Measurements from ENCODE around the gene KCND3. TPM values are rescaled to one million over a fixed set of nuclear protein-coding genes. Genes with fewer than 3 reads are reported as not detected.

Gene KCND3
- total and polyA plus RNA-seq, 4 donors, result 1.0 to 27.1 (median 6.1) TPM

GRCh38 chr1:111842411-111842810 is 147.1 kb downstream of the KCND3 start (continued):
- TF ChIP-seq CTCF (IDR thresholded peaks at IDR 0.05; ENCODE audit: low read depth, low read length, missing input control) (no peak), NR2F2 (IDR thresholded peaks at IDR 0.05) (no peak), YY1 (IDR thresholded peaks at IDR 0.05) (no peak)

GRCh38 chr1:111841746-111842145 is 147.7 kb downstream of the KCND3 start:
- Histone ChIP-seq H3K9me3 (ENCODE audit: control insufficient read depth in 4 of 4, low read length in 3 of 4) (no peaks in the 10 kb centered on the region), H3K4me3 (ENCODE audit: low read depth in 1 of 3, low read length in 3 of 3) (no peak overlapping the region), H3K36me3 (ENCODE audit: control insufficient read depth in 4 of 4, insufficient read depth in 3 of 4, low read depth in 1 of 4, low read length in 3 of 4) (no peaks in the 10 kb centered on the region), H3K27me3 (ENCODE audit: control insufficient read depth in 4 of 4, insufficient read depth in 4 of 4, low read length in 3 of 4) (no peaks in the 10 kb centered on the region), H3K9ac (ENCODE audit: low read depth in 1 of 2, low read length in 2 of 2) (no peak overlapping the region), H3K27ac (ENCODE audit: low read depth in 1 of 2, low read length in 2 of 2) (no peak overlapping the region), H3K4me1 (ENCODE audit: control insufficient read depth in 4 of 4, insufficient read depth in 4 of 4, low read length in 3 of 4) (no peaks in the 10 kb centered on the region)
- TF ChIP-seq GABPA (IDR thresholded peaks at IDR 0.05 in 1 of 2, conservative IDR thresholded peaks at IDR 0.05 in 1 of 2), result no peak
- no peak for TF ChIP-seq TAF1 (conservative IDR thresholded peaks at IDR 0.05)
- no peak for TF ChIP-seq RAD21 (IDR thresholded peaks at IDR 0.05)
- TF ChIP-seq HNF4A (conservative IDR thresholded peaks at IDR 0.05), result no peak
- no peak for TF ChIP-seq SP1 (IDR thresholded peaks at IDR 0.05)
- no peak for TF ChIP-seq MAX (IDR thresholded peaks at IDR 0.05)
- TF ChIP-seq CTCF (IDR thresholded peaks at IDR 0.05; ENCODE audit: low read depth, low read length, missing input control), result no peak
- no peak for TF ChIP-seq FOXA2 (IDR thresholded peaks at IDR 0.05)
- 95% methylated on average over 2 of the region's 2 CpGs for WGBS
- no peak for DNase-seq (ENCODE audit: low spot score)

GRCh38 chr1:111841189-111841588 is 148.3 kb downstream of the KCND3 start:
- H3K4me1 ChIP-seq (ENCODE audit: control insufficient read depth in 4 of 4, insufficient read depth in 4 of 4, low read length in 3 of 4), result no peaks in the 10 kb centered on the region
- 94% methylated on average over 7 of the region's 7 CpGs for WGBS
- no peak overlapping the region for H3K4me3 ChIP-seq (ENCODE audit: low read depth in 1 of 3, low read length in 3 of 3)

More at GRCh38 chr1:111841189-111841588, 148.3 kb downstream of the KCND3 start:
- no peak overlapping the region for H3K9ac ChIP-seq (ENCODE audit: low read depth in 1 of 2, low read length in 2 of 2)
- no peak for TF ChIP-seq JUND (IDR thresholded peaks at IDR 0.05)
- TF ChIP-seq NR2F2 (IDR thresholded peaks at IDR 0.05), result no peak
- no peak for TF ChIP-seq YY1 (IDR thresholded peaks at IDR 0.05)
- no peak for TF ChIP-seq EGR1 (IDR thresholded peaks at IDR 0.05; ENCODE audit: low read depth in 2 of 2)
- TF ChIP-seq REST (IDR thresholded peaks at IDR 0.05), result no peak
- no peak for TF ChIP-seq HNF4A (conservative IDR thresholded peaks at IDR 0.05)
- TF ChIP-seq RXRA (IDR thresholded peaks at IDR 0.05), result no peak
- TF ChIP-seq FOXA2 (IDR thresholded peaks at IDR 0.05), result no peak
- no peak for TF ChIP-seq TAF1 (conservative IDR thresholded peaks at IDR 0.05)
- no peak for TF ChIP-seq ZBTB33 (IDR thresholded peaks at IDR 0.05)
- no peak for TF ChIP-seq MAX (IDR thresholded peaks at IDR 0.05)
- TF ChIP-seq ATF3 (IDR thresholded peaks at IDR 0.05), result no peak
- TF ChIP-seq GABPA (IDR thresholded peaks at IDR 0.05 in 1 of 2, conservative IDR thresholded peaks at IDR 0.05 in 1 of 2), result no peak
- no peak for TF ChIP-seq HNF4G (IDR thresholded peaks at IDR 0.05)
- no peak for TF ChIP-seq FOXA1 (IDR thresholded peaks at IDR 0.05)
- no peak for TF ChIP-seq RAD21 (IDR thresholded peaks at IDR 0.05)
- no peak for TF ChIP-seq SP1 (IDR thresholded peaks at IDR 0.05)
- DNase-seq (ENCODE audit: low spot score), result no peak
- no peaks in the 10 kb centered on the region for H3K9me3 ChIP-seq (ENCODE audit: control insufficient read depth in 4 of 4, low read length in 3 of 4)
- no peaks in the 10 kb centered on the region for H3K27me3 ChIP-seq (ENCODE audit: control insufficient read depth in 4 of 4, insufficient read depth in 4 of 4, low read length in 3 of 4)
- no peak overlapping the region for H3K27ac ChIP-seq (ENCODE audit: low read depth in 1 of 2, low read length in 2 of 2)
- H3K36me3 ChIP-seq (ENCODE audit: control insufficient read depth in 4 of 4, insufficient read depth in 3 of 4, low read depth in 1 of 4, low read length in 3 of 4), result no peaks in the 10 kb centered on the region
